Spleen (tissue), 11 donors: ENCODE data around the gene USP54. TPM values are rescaled to one million over a fixed set of nuclear protein-coding genes. Genes with fewer than 3 reads are reported as not detected.
"Not testable (repeated sequence)": the region's sequence is repeated elsewhere in the genome, so short reads cannot be mapped to it uniquely, and the experiment has no call there.

Experiments used
- DNase-seq: peaks from one replicate; pipeline ENCODE4 v3.0.0-alpha.2; 2020
- H3K27ac ChIP-seq, 8 donors: fragments of 200-600 bp; sonication (generic) in 7 of 8; 1 replicate in 4 of 8; 2 replicates in 4 of 8; pipeline versions ENCODE4 v1.5.0 to v1.8.0; 2016 to 2021; ENCODE audit warnings: inconsistent platforms in 4 of 8, mild to moderate bottlenecking in 4 of 8, moderate library complexity in 1 of 8
- H3K27me3 ChIP-seq, 7 donors: fragments of 200-600 bp; sonication (generic) in 6 of 7; replicated peaks in 1 of 7; 1 replicate in 4 of 7; 2 replicates in 3 of 7; pipeline versions ENCODE4 v1.5.0 to v1.8.0; 2016 to 2021; ENCODE audit warnings: inconsistent platforms in 3 of 7, mild to moderate bottlenecking in 1 of 7
- H3K36me3 ChIP-seq, 6 donors: fragments of 200-600 bp; sonication (generic) in 5 of 6; 1 replicate in 4 of 6; 2 replicates in 2 of 6; pipeline versions ENCODE4 v1.5.0 to v1.8.0; 2016 to 2021; ENCODE audit warnings: inconsistent platforms in 2 of 6
- H3K4me1 ChIP-seq, 6 donors: fragments of 200-600 bp; sonication (generic) in 5 of 6; 1 replicate in 3 of 6; 2 replicates in 3 of 6; pipeline versions ENCODE4 v1.5.0 to v1.8.0; 2016 to 2021; ENCODE audit warnings: inconsistent platforms in 3 of 6
- H3K4me3 ChIP-seq, 8 donors: fragments of 200-600 bp; sonication (generic) in 7 of 8; 1 replicate in 4 of 8; 2 replicates in 4 of 8; pipeline versions ENCODE4 v1.5.0 to v1.8.0; 2016 to 2021; ENCODE audit warnings: inconsistent platforms in 4 of 8, mild to moderate bottlenecking in 4 of 8, moderate library complexity in 2 of 8
- H3K9me3 ChIP-seq, 8 donors: fragments of 200-600 bp; sonication (generic) in 7 of 8; 1 replicate in 4 of 8; 2 replicates in 4 of 8; pipeline versions ENCODE4 v1.5.0 to v1.8.0; 2016 to 2021; ENCODE audit warnings: inconsistent platforms in 4 of 8
- CTCF ChIP-seq, 11 experiments: fragments of 200-600 bp in 7 of 11; fragments of 450-650 bp in 4 of 11; sonication (generic) in 4 of 11; IDR thresholded peaks in 8 of 11; conservative IDR thresholded peaks in 3 of 11; 1 replicate in 7 of 11; 2 replicates in 4 of 11; pipeline versions ENCODE4 v1.4.0 to v1.8.0; 2016 to 2021; ENCODE audit warnings: antibody characterized with exemption in 11 of 11, inconsistent platforms in 4 of 11, mild to moderate bottlenecking in 1 of 11
- POLR2A ChIP-seq, 3 donors: fragments of 450-650 bp; IDR thresholded peaks; one replicate each; pipeline ENCODE4 v1.5.1; 2017; ENCODE audit warnings: antibody characterized with exemption in 3 of 3, mild to moderate bottlenecking in 1 of 3
- POLR2AphosphoS5 ChIP-seq, 3 donors: sonication (generic); formaldehyde crosslinking; IDR thresholded peaks; one replicate each; pipeline ENCODE4 v1.5.1; 2017; ENCODE audit warnings: antibody characterized with exemption in 3 of 3
- WGBS, 5 donors: extraction: QIAGEN DNeasy Blood & Tissue Kit in 3 of 5; methylation state at CpG; one replicate each; pipeline versions ENCODE4 v1.1.5 to v1.1.7; 2013 to 2018; 5-methylcytosine and 5-hydroxymethylcytosine counted together
- intact Hi-C: fragments of 100-400 bp; cut with DNase I; formaldehyde crosslinking; loops from one replicate; pipeline ENCODE4 v1.15.0; 2023; ENCODE audit warnings: low total_unique reads
- polyA plus RNA-seq, 3 donors: library from polyadenylated mRNA; stranded (reverse); fragments of 200-250 nt; gene quantifications; one replicate each; pipeline ENCODE4 v1.2.1, GENCODE V29; 2013
- total RNA-seq, 7 donors: library from RNA; depleted of rRNA in 3 of 7; stranded (reverse); fragments of >200 nt in 3 of 7; fragmentation: NEBNext Ultra II Directional in 4 of 7; extraction: Animal tissue kit (Norgen Biotek cat#: 25700) in 4 of 7; gene quantifications; one replicate each; pipeline versions ENCODE4 v1.1.0 to v1.2.1, GENCODE V29; 2016 to 2021
- donor health status: healthy with polysubstance abuse.
- donor health status: DM: no; HTN: no; CAD: no; lungs with moderate emphysema.
- donor health status: DM: no; HTN: no; CAD: no.
- donor health status: Bipolar disorder and iron deficiency.
- donor health status: healthy.
- donor health status: DM: no; HTN: no; CAD: no.
- donor health status: DM: yes; HTN: yes; CAD: no.

The USP54 gene
- total and polyA plus RNA-seq, 10 donors: 1.1 to 16.8 (median 8.9) TPM

- Histone ChIP-seq H3K4me3 (no peak overlapping the region), H3K9me3 (no peaks in the 10 kb centered on the region), H3K27ac (no peak overlapping the region), H3K36me3 (no peaks in the 10 kb centered on the region), H3K4me1 (peaks cover 10 to 44% (median 25%) of the 10 kb centered on the region in 6 donors), H3K27me3 (no peaks in the 10 kb centered on the region)
- DNase-seq: no peak
- 73 to 98% (median 91%) methylated on average over 1 of the region's 1 CpG for WGBS, 5 donors
- intact Hi-C loops: no loop called here
- TF ChIP-seq POLR2AphosphoS5 (IDR thresholded peaks at IDR 0.05) (no peak), POLR2A (IDR thresholded peaks at IDR 0.05) (no peak), CTCF (IDR thresholded peaks at IDR 0.05 in 8 of 11, conservative IDR thresholded peaks at IDR 0.05 in 3 of 11) (no peak)
These were observed 2.5 kb downstream of the USP54 start for GRCh38 chr10:73588656-73589055.

GRCh38 chr10:73586583-73586984, 4.6 kb downstream of the USP54 start:
- TF ChIP-seq POLR2A (IDR thresholded peaks at IDR 0.05) (no peak), POLR2AphosphoS5 (IDR thresholded peaks at IDR 0.05) (no peak), CTCF (IDR thresholded peaks at IDR 0.05 in 8 of 11, conservative IDR thresholded peaks at IDR 0.05 in 3 of 11) (no peak)
- no peaks in the 10 kb centered on the region for H3K9me3 ChIP-seq
- H3K27ac ChIP-seq: peak overlapping the region in 7 of 8 donors; percentile 11 to 53 (median 31)
- WGBS, 5 donors: 7 to 27% (median 17%) methylated on average over 1 of the region's 1 CpG
- no peak for DNase-seq
- intact Hi-C loops: no loop called here
- no peaks in the 10 kb centered on the region for H3K36me3 ChIP-seq
- H3K27me3 ChIP-seq: no peaks in the 10 kb centered on the region
- H3K4me1 ChIP-seq: peaks cover 5 to 30% (median 18%) of the 10 kb centered on the region in 6 donors
- no peak overlapping the region for H3K4me3 ChIP-seq

GRCh38 chr10:73585327-73585726, 5.8 kb downstream of the USP54 start:
- H3K9me3 ChIP-seq: no peaks in the 10 kb centered on the region
- TF ChIP-seq POLR2AphosphoS5 (IDR thresholded peaks at IDR 0.05) (no peak), POLR2A (IDR thresholded peaks at IDR 0.05) (no peak)
- H3K27ac ChIP-seq: no peak overlapping the region
- intact Hi-C loops: no loop called here
- H3K4me3 ChIP-seq: no peak overlapping the region
- WGBS, 5 donors: 92 to 100% (median 96%) methylated on average over 3 of the region's 3 CpGs
- DNase-seq: no peak
- H3K27me3 ChIP-seq: no peaks in the 10 kb centered on the region
- H3K4me1 ChIP-seq: peaks cover 0 to 18% (median 9%) of the 10 kb centered on the region in 6 donors
- H3K36me3 ChIP-seq: no peaks in the 10 kb centered on the region

GRCh38 chr10:73584737-73585136, 6.4 kb downstream of the USP54 start:
- Histone ChIP-seq H3K27me3 (no peaks in the 10 kb centered on the region), H3K9me3 (no peaks in the 10 kb centered on the region), H3K4me3 (no peak overlapping the region), H3K27ac (no peak overlapping the region), H3K36me3 (no peaks in the 10 kb centered on the region), H3K4me1 (peaks cover 0 to 16% (median 9%) of the 10 kb centered on the region in 6 donors)
- TF ChIP-seq POLR2A (IDR thresholded peaks at IDR 0.05): no peak
- WGBS, 5 donors: 77 to 96% (median 91%) methylated on average over 2 of the region's 2 CpGs
- intact Hi-C loops: no loop called here
- no peak for DNase-seq

- no peaks in the 10 kb centered on the region for H3K9me3 ChIP-seq
- intact Hi-C loops: no loop called here
- H3K36me3 ChIP-seq: no peaks in the 10 kb centered on the region
- H3K4me3 ChIP-seq: no peak overlapping the region
- H3K27ac ChIP-seq: no peak overlapping the region
- H3K27me3 ChIP-seq: no peaks in the 10 kb centered on the region
- no peak for TF ChIP-seq CTCF (IDR thresholded peaks at IDR 0.05 in 8 of 11, conservative IDR thresholded peaks at IDR 0.05 in 3 of 11)
- TF ChIP-seq POLR2A (IDR thresholded peaks at IDR 0.05): no peak
- no peak for TF ChIP-seq POLR2AphosphoS5 (IDR thresholded peaks at IDR 0.05)
- peaks cover 0 to 11% (median 7%) of the 10 kb centered on the region in 6 donors for H3K4me1 ChIP-seq
- no peak for DNase-seq
- WGBS, 5 donors: 90 to 100% (median 94%) methylated on average over 2 of the region's 2 CpGs
These were observed 9.2 kb downstream of the USP54 start for GRCh38 chr10:73581918-73582317.

GRCh38 chr10:73578927-73579326, 12.2 kb downstream of the USP54 start:
- WGBS, 5 donors: 91 to 98% (median 98%) methylated on average over 6 of the region's 6 CpGs
- H3K9me3 ChIP-seq, H3K36me3 ChIP-seq, H3K27ac ChIP-seq, H3K27me3 ChIP-seq, intact Hi-C loops, DNase-seq, H3K4me3 ChIP-seq, H3K4me1 ChIP-seq: not testable (repeated sequence)
